Measurements from ENCODE around the gene IL17REL. TPM values are rescaled to one million over a fixed set of nuclear protein-coding genes. Genes with fewer than 3 reads are reported as not detected.
"Not testable (repeated sequence)": the region's sequence is repeated elsewhere in the genome, so short reads cannot be mapped to it uniquely, and the experiment has no call there.

The IL17REL gene
- total RNA-seq, 2 donors from 2014 or later = not detected

DNA sequence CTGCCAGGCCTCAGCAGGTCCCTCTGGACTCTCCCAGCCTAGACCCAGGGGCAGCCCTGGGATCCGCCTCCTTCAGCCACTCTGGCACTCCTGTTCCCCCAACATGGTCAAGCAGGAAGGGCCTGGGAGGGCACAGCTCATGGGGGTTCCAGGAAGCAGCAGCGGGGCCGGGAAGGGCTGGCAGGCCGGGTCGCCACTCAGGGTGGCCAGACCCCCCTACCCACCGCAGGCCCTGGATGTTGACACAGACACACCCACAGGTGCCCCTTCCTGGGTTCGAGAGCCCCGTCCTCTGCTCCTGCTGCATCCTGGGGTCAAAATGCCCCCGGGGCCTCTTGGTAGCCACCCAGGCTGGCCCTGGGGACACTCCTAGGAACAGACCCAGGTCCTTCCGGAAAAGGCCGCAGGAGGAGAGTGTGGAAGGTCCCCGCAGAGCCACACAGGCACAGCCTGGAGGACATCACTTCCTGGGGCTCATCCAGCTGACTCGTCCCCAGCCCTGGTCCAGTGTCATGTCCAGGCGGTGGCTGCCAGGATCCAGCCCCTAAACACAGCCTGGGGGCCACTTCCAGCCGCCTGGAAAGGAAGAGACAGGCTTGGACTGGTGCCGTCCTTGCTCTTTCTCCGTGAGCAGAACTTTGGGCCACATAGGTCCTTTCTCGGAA, 58.8 kb downstream of the IL17REL start:
- no peak for DNase-seq (ENCODE audit: low spot score)
- intact Hi-C loops (cut with DNase I) = no loop called here

DNA sequence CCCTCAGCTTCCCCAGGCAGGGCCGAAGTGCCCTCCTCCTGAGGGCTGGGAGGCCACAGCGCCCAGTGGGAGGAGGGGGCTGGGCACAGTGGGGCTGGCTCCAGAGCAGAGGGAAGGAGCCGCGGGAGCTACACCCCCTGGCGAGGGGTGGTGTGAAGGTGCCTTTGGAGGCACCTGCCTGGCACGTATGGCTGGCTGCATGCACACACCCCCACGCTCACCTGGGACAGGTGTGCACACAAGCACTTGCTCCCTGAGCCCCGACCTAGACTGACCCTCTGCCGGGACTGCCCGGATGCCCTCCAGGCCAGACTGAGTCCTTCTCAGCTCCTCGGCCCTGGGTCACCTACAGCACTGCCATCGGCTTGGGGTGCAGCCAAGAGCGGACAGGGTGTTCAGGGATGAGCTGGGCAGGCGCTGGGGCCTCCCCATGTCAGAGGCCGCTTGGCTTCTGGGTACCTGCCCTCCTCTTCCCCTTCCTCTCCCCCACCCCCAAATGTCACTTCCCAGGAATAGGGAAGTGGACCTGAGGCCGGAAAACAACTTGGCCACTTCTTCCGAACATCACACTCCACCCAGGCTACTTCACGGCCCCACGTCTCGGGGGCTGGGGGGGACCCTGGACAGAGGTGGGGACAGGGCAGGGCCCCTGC, 59.4 kb downstream of the IL17REL start:
- no peak for DNase-seq (ENCODE audit: low spot score)
- intact Hi-C loops (cut with DNase I) = no loop called here

GRCh38 chr22:49951986-49952896, 60.3 kb downstream of the IL17REL start:
- DNase-seq (ENCODE audit: low spot score) = no peak
- intact Hi-C loops (cut with DNase I) = no loop called here

DNA sequence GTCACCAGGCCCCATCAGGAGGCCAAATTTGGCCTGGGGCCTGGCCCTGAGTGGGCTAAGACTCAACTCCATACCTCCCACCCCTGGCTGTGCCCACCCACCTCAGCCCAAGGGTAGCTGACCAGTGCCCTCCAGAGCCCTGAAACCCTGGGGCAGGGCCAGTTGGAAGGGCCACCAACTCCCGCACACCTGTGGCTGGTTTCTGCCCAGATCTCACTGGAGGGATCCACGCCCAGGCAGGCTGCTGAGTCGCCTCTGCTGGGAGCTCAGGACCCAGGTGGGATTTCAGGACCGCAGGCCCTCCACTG, 60.9 kb downstream of the IL17REL start:
- DNase-seq (ENCODE audit: low spot score) = no peak
- intact Hi-C loops (cut with DNase I) = no loop called here

- DNase-seq (ENCODE audit: low spot score) = no peak
These were observed 61.4 kb downstream of the IL17REL start for GRCh38 chr22:49951000-49951677.

DNA sequence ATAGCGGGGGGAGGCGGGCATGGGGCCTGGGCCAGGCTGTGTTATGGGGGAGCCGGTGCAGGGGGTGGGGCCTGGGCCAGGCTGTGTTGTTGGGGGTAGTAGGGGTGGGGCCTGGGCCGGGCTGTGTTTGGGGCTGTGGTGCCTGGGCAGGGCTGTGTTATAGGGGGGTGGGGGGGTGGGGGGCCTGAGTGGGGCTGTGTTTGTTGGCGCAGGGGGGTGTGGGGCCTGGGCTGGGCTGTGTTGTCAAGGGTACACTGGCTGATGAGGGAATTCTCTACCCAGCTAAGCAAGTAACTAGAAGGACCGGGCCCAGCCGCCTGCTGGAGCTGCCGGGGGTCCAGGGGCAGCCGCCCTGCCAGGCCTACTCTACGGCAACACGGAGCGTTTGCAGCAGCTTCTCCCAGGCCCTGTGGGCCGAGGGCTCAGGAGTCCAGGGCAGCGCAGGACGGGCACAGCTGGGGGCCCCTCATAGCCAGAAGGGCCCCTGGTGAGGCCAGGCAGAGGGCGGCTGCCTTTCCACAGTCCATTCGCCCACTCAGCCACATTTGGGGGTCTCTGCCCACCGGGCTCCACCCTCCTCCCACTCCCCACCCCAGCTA, 62.1 kb downstream of the IL17REL start:
- intact Hi-C loops (cut with DNase I) = no loop called here
- DNase-seq (ENCODE audit: low spot score) = no peak

More at GRCh38 chr22:49951000-49951677, 61.4 kb downstream of the IL17REL start:
- intact Hi-C loops (cut with DNase I) = no loop called here

DNA sequence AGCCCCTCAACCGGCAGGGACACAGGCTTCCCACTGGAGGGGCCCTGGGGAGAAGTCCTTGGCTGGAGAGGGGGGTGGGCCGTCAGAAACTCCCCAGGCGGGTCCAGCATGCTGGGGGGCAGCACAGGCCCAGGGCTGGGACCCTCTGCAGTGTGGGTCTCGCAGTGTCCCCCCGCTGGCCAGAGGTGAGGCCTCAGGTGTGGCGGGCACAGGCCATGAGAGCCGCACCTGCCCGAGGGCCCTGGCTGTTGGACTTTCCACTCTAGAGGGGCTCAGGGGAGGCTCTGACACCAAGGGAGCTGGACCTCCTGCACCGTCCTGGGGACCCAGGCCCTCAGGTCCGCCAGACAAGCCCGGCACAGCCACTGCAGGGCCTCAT, 62.7 kb downstream of the IL17REL start:
- intact Hi-C loops (cut with DNase I) = no loop called here
- DNase-seq (ENCODE audit: low spot score) = no peak

GRCh38 chr22:49948958-49949913, 63.3 kb downstream of the IL17REL start:
- DNase-seq (ENCODE audit: low spot score) = no peak
- intact Hi-C loops (cut with DNase I) = no loop called here

GRCh38 chr22:49948116-49948957, 64.2 kb downstream of the IL17REL start:
- no peak for DNase-seq (ENCODE audit: low spot score)
- intact Hi-C loops (cut with DNase I) = no loop called here

DNA sequence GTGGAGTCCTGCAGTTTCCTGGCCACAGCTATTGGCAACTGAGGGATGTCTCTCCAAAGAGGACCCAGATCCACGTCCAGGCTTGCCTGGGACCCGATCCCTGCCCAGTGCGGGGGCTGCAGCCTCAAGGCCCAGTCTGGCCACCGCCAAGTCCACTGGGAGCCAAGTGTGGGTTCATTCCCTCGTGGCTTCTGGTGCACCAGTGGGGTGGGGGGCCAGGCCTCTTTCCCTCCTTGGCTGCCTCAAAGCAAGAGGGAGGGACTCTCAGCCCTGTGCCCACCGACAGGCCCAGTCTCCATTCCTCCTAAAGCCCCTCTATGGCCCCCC, 65.3 kb downstream of the IL17REL start:
- no peak for DNase-seq (ENCODE audit: low spot score)
- intact Hi-C loops (cut with DNase I) = no loop called here

DNA sequence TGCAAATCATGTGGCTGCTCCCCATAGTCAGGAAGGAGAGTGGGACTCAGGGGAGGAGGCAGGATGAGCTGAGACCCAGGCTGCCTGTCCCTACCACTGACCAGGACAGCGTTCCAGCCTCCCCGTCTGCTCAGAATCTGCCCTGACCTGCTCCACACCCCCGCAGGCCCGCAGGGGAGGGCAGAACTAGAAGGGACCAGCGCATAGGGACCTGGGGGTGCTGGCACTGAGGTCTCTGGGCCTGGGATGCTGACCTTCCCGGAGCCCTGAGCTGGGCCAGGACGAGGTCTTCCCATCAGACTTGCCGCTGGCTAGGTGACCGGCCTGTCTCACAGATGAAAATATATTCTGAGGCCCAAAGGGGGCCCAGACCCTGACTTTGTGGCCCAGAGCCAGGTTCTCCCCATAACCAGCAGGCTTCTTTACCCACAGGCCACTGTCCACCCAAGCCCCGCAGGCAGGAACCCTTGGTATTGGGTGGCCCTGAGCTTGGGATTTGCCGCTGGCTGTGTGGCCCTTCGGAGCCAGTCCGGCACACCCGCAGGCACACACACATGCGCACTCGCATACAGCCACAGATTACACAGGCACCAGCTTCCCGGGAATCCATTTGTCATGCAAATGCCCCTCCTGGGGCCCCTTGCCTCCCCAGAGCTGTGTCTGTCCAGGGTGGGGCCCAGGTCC, 65.8 kb downstream of the IL17REL start:
- DNase-seq (ENCODE audit: low spot score) = no peak
- intact Hi-C loops (cut with DNase I) = no loop called here

- DNase-seq (ENCODE audit: low spot score); intact Hi-C loops (cut with DNase I): not testable (repeated sequence)
These were observed 67.3 kb downstream of the IL17REL start for GRCh38 chr22:49945042-49945794.

Measured in posterior vena cava (tissue), 2 donors.